ENCODE data around the gene CITED2. TPM values are rescaled to one million over a fixed set of nuclear protein-coding genes. Genes with fewer than 3 reads are reported as not detected.

CITED2 gene, protein sequence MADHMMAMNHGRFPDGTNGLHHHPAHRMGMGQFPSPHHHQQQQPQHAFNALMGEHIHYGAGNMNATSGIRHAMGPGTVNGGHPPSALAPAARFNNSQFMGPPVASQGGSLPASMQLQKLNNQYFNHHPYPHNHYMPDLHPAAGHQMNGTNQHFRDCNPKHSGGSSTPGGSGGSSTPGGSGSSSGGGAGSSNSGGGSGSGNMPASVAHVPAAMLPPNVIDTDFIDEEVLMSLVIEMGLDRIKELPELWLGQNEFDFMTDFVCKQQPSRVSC
- 132 TPM for total RNA-seq

DNA sequence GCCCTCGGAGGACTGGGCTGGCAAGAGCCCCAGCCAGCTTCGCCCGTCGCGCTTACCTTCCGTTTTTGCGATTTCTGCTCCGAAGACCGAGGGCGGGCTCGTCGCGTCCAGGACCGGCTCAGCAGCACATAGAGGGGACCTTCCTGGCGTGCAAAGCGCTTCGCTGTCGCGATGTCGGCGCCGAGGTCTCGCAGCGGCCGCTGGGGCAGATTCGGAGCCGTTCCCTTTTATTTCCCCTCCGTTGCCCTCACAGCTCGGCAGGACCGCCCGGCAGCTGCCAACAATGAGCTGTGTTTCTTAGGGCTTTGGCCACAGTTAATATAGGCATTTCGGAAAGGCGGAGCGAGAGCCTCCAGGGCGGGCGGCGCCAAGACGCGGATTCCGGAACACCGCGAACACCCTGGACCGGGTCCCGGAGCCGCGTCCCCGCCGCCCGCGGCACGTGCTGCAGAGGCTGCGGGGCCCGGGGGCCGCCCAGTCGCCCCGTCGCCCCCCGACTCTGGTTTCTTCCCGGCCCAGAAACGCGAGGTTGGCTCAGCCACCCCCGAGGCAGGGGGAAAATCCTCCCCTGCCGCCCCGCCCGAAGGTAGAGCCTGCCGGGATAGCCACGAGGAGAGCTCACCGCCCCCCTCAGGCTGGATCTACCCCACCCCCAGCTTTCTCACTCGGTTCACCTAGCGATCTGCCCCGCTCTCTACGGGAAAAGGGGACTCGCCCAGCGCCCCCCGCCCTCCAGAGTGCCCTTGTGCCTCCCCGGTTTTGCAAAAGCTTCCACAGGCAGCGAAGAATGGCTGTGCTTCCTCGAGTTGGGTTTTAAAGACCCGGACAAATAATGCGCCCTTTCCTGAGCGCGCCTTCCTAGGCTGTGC lies at the start of gene CITED2:
Gene CITED2 (minus strand): TSS at position 292 of the 869 bp plus-strand sequence. CDS start 704 bp downstream, outside the sequence.
- intact Hi-C loops (cut with DNase I): loop anchor here (2.0 to 10.0 kb wide), 2 partner anchors 160 to 386 kb away; no protein-coding TSS in a partner anchor
- H3K36me3 ChIP-seq: peaks cover 0 to 9% of the 10 kb centered on the region in 2 donors
- H3K27ac ChIP-seq: peak within 1 kb of the TSS; percentile 98
- H3K9me3 ChIP-seq: no peaks in the 10 kb centered on the region
- no peaks in the 10 kb centered on the region for H3K27me3 ChIP-seq
- H3K4me1 ChIP-seq: peaks cover 32% of the 10 kb centered on the region
- peak in 1 of 2 donors; percentile 96 for TF ChIP-seq POLR2A (IDR thresholded peaks at IDR 0.05)
- TF ChIP-seq POLR2AphosphoS5 (IDR thresholded peaks at IDR 0.05; ENCODE audit: insufficient read depth in 1 of 2, low read depth in 1 of 2): peak; percentile 91 to 98
- TF ChIP-seq, protein P1, sequence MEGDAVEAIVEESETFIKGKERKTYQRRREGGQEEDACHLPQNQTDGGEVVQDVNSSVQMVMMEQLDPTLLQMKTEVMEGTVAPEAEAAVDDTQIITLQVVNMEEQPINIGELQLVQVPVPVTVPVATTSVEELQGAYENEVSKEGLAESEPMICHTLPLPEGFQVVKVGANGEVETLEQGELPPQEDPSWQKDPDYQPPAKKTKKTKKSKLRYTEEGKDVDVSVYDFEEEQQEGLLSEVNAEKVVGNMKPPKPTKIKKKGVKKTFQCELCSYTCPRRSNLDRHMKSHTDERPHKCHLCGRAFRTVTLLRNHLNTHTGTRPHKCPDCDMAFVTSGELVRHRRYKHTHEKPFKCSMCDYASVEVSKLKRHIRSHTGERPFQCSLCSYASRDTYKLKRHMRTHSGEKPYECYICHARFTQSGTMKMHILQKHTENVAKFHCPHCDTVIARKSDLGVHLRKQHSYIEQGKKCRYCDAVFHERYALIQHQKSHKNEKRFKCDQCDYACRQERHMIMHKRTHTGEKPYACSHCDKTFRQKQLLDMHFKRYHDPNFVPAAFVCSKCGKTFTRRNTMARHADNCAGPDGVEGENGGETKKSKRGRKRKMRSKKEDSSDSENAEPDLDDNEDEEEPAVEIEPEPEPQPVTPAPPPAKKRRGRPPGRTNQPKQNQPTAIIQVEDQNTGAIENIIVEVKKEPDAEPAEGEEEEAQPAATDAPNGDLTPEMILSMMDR (IDR thresholded peaks at IDR 0.05): peak in 1 of 3 experiments; percentile 34
- peak in 1 of 2 donors; percentile 95 for DNase-seq (ENCODE audit: extremely low spot score in 2 of 2)
- H3K4me3 ChIP-seq: peak within 1 kb of the TSS; percentile 62 to 97

GRCh38 chr6:139423037-139423703 lies 48.7 kb upstream of the CITED2 start:
- Histone ChIP-seq H3K36me3 (no peaks in the 10 kb centered on the region), H3K4me1 (no peaks in the 10 kb centered on the region), H3K9me3 (no peaks in the 10 kb centered on the region), H3K4me3 (no peak overlapping the region), H3K27me3 (no peaks in the 10 kb centered on the region), H3K27ac (no peak overlapping the region)
- intact Hi-C loops (cut with DNase I): no loop called here
- TF ChIP-seq, protein P1 (IDR thresholded peaks at IDR 0.05): no peak
- TF ChIP-seq POLR2AphosphoS5 (IDR thresholded peaks at IDR 0.05; ENCODE audit: insufficient read depth in 1 of 2, low read depth in 1 of 2): no peak
- TF ChIP-seq POLR2A (IDR thresholded peaks at IDR 0.05): no peak
- DNase-seq (ENCODE audit: extremely low spot score in 2 of 2): no peak

GRCh38 chr6:139422105-139423036 lies 47.9 kb upstream of the CITED2 start:
- no peak overlapping the region for H3K4me3 ChIP-seq
- no peaks in the 10 kb centered on the region for H3K27me3 ChIP-seq
- no peak overlapping the region for H3K27ac ChIP-seq
- intact Hi-C loops (cut with DNase I): no loop called here
- TF ChIP-seq POLR2A (IDR thresholded peaks at IDR 0.05) (no peak), POLR2AphosphoS5 (IDR thresholded peaks at IDR 0.05; ENCODE audit: insufficient read depth in 1 of 2, low read depth in 1 of 2) (no peak)
- TF ChIP-seq, protein P1 (IDR thresholded peaks at IDR 0.05): no peak
- no peaks in the 10 kb centered on the region for H3K9me3 ChIP-seq
- DNase-seq (ENCODE audit: extremely low spot score in 2 of 2): no peak
- no peaks in the 10 kb centered on the region for H3K36me3 ChIP-seq
- H3K4me1 ChIP-seq: no peaks in the 10 kb centered on the region

- Histone ChIP-seq H3K4me1 (no peaks in the 10 kb centered on the region), H3K4me3 (no peak overlapping the region), H3K27me3 (no peaks in the 10 kb centered on the region), H3K27ac (no peak overlapping the region), H3K9me3 (no peaks in the 10 kb centered on the region), H3K36me3 (no peaks in the 10 kb centered on the region)
- intact Hi-C loops (cut with DNase I): no loop called here
- TF ChIP-seq POLR2A (IDR thresholded peaks at IDR 0.05) (no peak), POLR2AphosphoS5 (IDR thresholded peaks at IDR 0.05; ENCODE audit: insufficient read depth in 1 of 2, low read depth in 1 of 2) (no peak)
- TF ChIP-seq, protein P1 (IDR thresholded peaks at IDR 0.05): no peak
- DNase-seq (ENCODE audit: extremely low spot score in 2 of 2): no peak
Observed at GRCh38 chr6:139418481-139419132, 44.2 kb upstream of the CITED2 start.

Data from vagina (tissue), 2 donors.